Activated CD8-positive, alpha-beta T cell treated with anti-CD3 and anti-CD28 coated beads, Interleukin-2, amount 10 ng/mL, durations not matched to agents 7 days and 5 days (primary cell): ENCODE results near the gene DDC. TPM values are rescaled to one million over a fixed set of nuclear protein-coding genes. Genes with fewer than 3 reads are reported as not detected.

Source experiments
- ATAC-seq: fragments of 150-1000 bp; cut with Tn5 transposase; one replicate; pipeline ENCODE4 v1.10.0; 2021; ENCODE audit warnings: moderate library complexity
- CTCF ChIA-PET: fragments of 350-600 bp; sonication (Branson Sonifier 250); formaldehyde crosslinking; loops from one replicate; lab custom pipeline; 2021; ENCODE audit warnings: antibody characterized with exemption; lab: Charles Lee
- POLR2A ChIA-PET: fragments of 350-600 bp; sonication (Branson Sonifier 250); formaldehyde crosslinking; loops from one replicate; lab custom pipeline; 2021; ENCODE audit warnings: antibody characterized with exemption; lab: Charles Lee
- DNase-seq: peaks from one replicate; pipeline ENCODE4 v3.0.0-alpha.2; 2020
- H3K27ac Mint-ChIP-seq: one replicate; pipeline ENCODE4 v1.8.0; 2021; ENCODE audit warnings: mild to moderate bottlenecking, mixed read lengths
- H3K27me3 Mint-ChIP-seq: one replicate; pipeline ENCODE4 v1.8.0; 2021; ENCODE audit warnings: low read depth, mixed read lengths
- H3K36me3 Mint-ChIP-seq: one replicate; pipeline ENCODE4 v1.8.0; 2021; ENCODE audit warnings: low read depth, mixed read lengths
- H3K4me1 Mint-ChIP-seq: one replicate; pipeline ENCODE4 v1.8.0; 2021; ENCODE audit warnings: low read depth, mixed read lengths
- H3K4me3 Mint-ChIP-seq: one replicate; pipeline ENCODE4 v1.8.0; 2021; ENCODE audit warnings: mild to moderate bottlenecking, mixed read lengths
- H3K9me3 Mint-ChIP-seq: one replicate; pipeline ENCODE4 v1.8.0; 2022; ENCODE audit warnings: mixed read lengths; ENCODE audit not compliant: insufficient read depth
- total RNA-seq, 2 experiments: library from RNA; stranded (reverse); gene quantifications; one replicate each; pipeline ENCODE4 v1.2.3, GENCODE V29; 2021

DDC gene
- total RNA-seq, 2 experiments from 2014 or later = not detected

DNA sequence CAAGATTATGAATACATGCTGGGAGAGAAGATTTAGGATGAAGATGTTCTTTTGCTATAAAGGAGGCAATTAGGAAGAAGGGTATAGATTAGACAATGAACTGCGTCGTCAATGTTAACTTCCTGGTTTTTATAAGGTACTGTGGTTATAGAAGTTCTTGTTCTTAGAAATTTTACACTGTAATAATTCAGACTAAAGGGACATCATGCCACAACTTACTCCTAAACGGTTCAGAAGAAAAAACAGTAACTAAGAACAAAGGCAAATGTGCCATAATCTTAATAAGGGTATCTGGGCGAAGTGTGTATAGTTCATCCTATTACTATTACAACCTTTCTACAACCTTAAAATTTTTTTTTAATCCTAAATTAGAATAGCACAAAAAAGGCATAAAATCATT is 31.3 kb upstream of the DDC start:
- Mint-ChIP-seq H3K36me3 (no peaks in the 10 kb centered on the region), H3K9me3 (no peaks in the 10 kb centered on the region), H3K27me3 (no peaks in the 10 kb centered on the region), H3K27ac (no peak overlapping the region), H3K4me3 (no peak overlapping the region), H3K4me1 (peaks cover 24% of the 10 kb centered on the region)
- POLR2A ChIA-PET = no interaction called here
- CTCF ChIA-PET = interaction anchor here (1.1 to 3.1 kb wide), 3 partner anchors 12 to 37 kb away, joined by 3 to 15 read pairs (median 9); no protein-coding TSS in a partner anchor
- no peak for DNase-seq
- ATAC-seq = no peak

DNA sequence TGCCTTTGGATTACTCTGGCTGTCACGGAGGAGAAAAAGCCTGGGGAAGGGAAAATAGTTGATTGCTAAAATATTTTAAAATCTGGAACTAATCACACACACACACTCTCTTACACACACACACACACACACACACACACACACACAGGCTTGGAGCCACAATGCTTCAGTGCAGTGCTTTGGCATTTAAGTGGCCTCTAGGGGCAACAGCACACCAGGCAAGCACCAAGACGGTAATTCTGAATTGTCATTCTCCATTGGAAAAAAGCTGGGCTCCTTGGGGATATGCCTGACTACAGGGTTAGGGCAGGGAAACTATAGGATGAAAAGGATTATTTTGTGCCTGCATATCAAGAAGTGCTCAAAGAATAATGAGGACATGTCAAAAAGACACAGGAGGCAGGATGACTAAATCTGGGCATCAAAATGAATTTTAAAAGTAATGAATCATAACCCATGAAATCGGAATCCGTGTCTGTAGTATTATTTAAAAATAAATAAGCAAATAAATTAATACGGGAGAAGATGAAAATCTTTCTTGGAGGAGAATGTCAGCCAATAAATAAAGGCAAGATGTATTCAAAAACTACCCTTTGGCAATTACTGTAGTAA is 30.4 kb upstream of the DDC start:
- H3K9me3 Mint-ChIP-seq = no peaks in the 10 kb centered on the region
- H3K4me1 Mint-ChIP-seq = peaks cover 24% of the 10 kb centered on the region
- no peak overlapping the region for H3K4me3 Mint-ChIP-seq
- ATAC-seq (no peak), DNase-seq (no peak)
- no peak overlapping the region for H3K27ac Mint-ChIP-seq
- CTCF ChIA-PET = interaction anchor here (0.7 to 3.1 kb wide), 5 partner anchors 12 to 374 kb away, joined by 3 to 9 read pairs (median 3); no protein-coding TSS in a partner anchor
- no peaks in the 10 kb centered on the region for H3K27me3 Mint-ChIP-seq
- POLR2A ChIA-PET = no interaction called here
- no peaks in the 10 kb centered on the region for H3K36me3 Mint-ChIP-seq

DNA sequence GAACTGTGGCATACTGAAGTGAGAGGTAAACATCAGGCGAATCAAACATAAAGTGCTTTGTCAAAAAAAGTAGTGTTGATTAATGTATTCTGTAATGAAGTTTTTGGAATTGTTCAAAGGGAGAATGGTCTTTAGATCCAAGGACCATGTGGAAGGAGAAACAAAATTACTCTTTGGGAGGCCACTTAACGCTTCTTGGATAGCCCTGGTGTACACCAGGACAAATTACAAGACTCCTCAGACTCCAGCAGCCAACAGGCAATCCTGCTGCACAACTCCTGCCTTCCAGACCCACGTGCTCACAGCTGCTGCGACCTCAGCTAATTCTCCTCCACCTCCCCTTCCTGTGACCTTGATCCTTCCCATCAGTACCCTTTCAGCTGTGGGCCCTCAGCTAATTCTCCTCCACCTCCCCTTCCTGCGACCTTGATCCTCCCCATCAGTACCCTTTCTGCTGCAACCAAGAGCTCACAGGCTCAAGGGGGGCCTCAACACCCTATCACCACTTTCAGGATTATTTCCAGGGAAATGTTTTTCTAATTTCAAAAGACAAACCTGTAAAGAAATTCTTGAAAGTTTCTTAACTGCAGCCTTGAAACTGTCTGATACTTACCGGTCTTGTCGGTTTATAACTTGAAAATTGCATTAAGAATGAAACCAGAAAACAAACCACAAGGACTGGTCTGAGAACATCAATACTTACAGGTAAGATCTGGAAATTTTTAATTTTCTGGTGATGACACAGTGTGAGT is 29.7 kb upstream of the DDC start:
- H3K27me3 Mint-ChIP-seq = no peaks in the 10 kb centered on the region
- no peaks in the 10 kb centered on the region for H3K36me3 Mint-ChIP-seq
- H3K4me3 Mint-ChIP-seq = no peak overlapping the region
- CTCF ChIA-PET = interaction anchor here (0.7 to 3.1 kb wide), 8 partner anchors 13 to 374 kb away, joined by 3 to 9 read pairs (median 4); no protein-coding TSS in a partner anchor
- H3K4me1 Mint-ChIP-seq = peaks cover 24% of the 10 kb centered on the region
- peak overlapping the region; percentile 73 for H3K27ac Mint-ChIP-seq
- no peaks in the 10 kb centered on the region for H3K9me3 Mint-ChIP-seq
- POLR2A ChIA-PET = no interaction called here
- ATAC-seq = no peak
- DNase-seq = no peak

- peaks cover 24% of the 10 kb centered on the region for H3K4me1 Mint-ChIP-seq
Observed at GRCh38 chr7:50594136-50594535, 28.9 kb upstream of the DDC start.

GRCh38 chr7:50592940-50593339 is 27.7 kb upstream of the DDC start:
- Mint-ChIP-seq H3K27ac (no peak overlapping the region), H3K27me3 (no peaks in the 10 kb centered on the region), H3K9me3 (no peaks in the 10 kb centered on the region), H3K4me3 (no peak overlapping the region), H3K4me1 (peaks cover 24% of the 10 kb centered on the region), H3K36me3 (no peaks in the 10 kb centered on the region)
- POLR2A ChIA-PET = no interaction called here
- CTCF ChIA-PET = interaction anchor here (1.2 to 1.9 kb wide), 2 partner anchors 40 to 85 kb away, joined by 4 to 7 read pairs; no protein-coding TSS in a partner anchor
- ATAC-seq (no peak), DNase-seq (no peak)

More at GRCh38 chr7:50594136-50594535, 28.9 kb upstream of the DDC start:
- Mint-ChIP-seq H3K27ac (no peak overlapping the region), H3K36me3 (no peaks in the 10 kb centered on the region), H3K9me3 (no peaks in the 10 kb centered on the region), H3K27me3 (no peaks in the 10 kb centered on the region), H3K4me3 (no peak overlapping the region)
- CTCF ChIA-PET = interaction anchor here (1.0 to 1.9 kb wide), 6 partner anchors 15 to 126 kb away, joined by 3 to 7 read pairs (median 4); no protein-coding TSS in a partner anchor
- ATAC-seq = no peak
- DNase-seq = no peak
- POLR2A ChIA-PET = no interaction called here

- ATAC-seq (no peak), DNase-seq (no peak)
- Mint-ChIP-seq H3K4me1 (peaks cover 24% of the 10 kb centered on the region), H3K36me3 (no peaks in the 10 kb centered on the region), H3K27ac (no peak overlapping the region), H3K9me3 (no peaks in the 10 kb centered on the region), H3K4me3 (no peak overlapping the region), H3K27me3 (no peaks in the 10 kb centered on the region)
- ChIA-PET CTCF (no interaction called here), POLR2A (no interaction called here)
Observed at GRCh38 chr7:50591480-50592438, 26.6 kb upstream of the DDC start.

- Mint-ChIP-seq H3K4me1 (peaks cover 24% of the 10 kb centered on the region), H3K36me3 (no peaks in the 10 kb centered on the region), H3K4me3 (no peak overlapping the region), H3K27ac (no peak overlapping the region), H3K9me3 (no peaks in the 10 kb centered on the region), H3K27me3 (no peaks in the 10 kb centered on the region)
- ChIA-PET POLR2A (no interaction called here), CTCF (no interaction called here)
- DNase-seq (no peak), ATAC-seq (no peak)
Observed at GRCh38 chr7:50591098-50591479, 25.9 kb upstream of the DDC start.

DNA sequence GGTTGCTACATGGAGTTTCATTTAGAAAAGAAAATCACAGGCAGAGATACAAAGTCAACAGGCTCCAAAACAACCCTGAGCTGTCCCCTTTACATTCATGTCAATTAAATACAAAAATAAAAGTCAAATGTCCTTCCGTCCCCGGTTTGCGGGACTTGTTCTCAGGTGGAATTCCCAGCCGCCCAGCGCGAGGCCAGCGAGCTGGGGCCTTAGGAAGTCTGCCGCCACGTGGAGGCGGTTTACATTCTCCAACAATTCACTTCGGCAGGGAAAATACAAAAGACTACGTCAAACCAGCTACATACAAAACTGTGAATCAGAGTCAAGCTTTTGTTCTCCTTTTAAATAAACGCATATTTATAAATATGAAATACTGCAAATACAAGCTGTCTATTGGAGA is 25.3 kb upstream of the DDC start:
- Mint-ChIP-seq H3K27me3 (no peaks in the 10 kb centered on the region), H3K4me1 (peaks cover 22% of the 10 kb centered on the region), H3K27ac (no peak overlapping the region), H3K9me3 (no peaks in the 10 kb centered on the region), H3K4me3 (no peak overlapping the region), H3K36me3 (no peaks in the 10 kb centered on the region)
- ChIA-PET POLR2A (no interaction called here), CTCF (interaction anchor here (2.3 kb wide), 1 partner anchor 43 kb away, joined by 9 read pairs; no protein-coding TSS in a partner anchor)
- ATAC-seq (no peak), DNase-seq (no peak)

DNA sequence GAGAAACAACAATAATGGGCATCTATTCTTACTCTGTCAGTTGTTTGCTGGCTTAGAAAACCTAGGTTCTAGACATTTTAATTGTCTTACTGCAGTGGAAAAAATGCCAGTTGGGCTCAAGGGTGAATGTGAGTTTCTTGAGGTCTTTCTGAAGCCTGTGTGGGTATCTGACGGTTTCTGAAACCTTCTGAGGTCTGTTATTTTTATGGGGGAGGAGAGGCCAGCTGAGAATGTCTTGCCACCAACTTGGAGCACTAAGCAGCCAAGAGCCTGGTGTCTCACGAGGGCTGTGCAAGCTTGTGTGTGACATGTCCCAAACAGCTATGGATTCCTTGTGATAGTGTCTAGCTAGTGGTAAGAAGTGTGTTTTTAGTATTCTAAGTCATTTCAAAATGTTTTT is 24.2 kb upstream of the DDC start:
- no peaks in the 10 kb centered on the region for H3K27me3 Mint-ChIP-seq
- H3K4me3 Mint-ChIP-seq = no peak overlapping the region
- peaks cover 10% of the 10 kb centered on the region for H3K4me1 Mint-ChIP-seq
- H3K9me3 Mint-ChIP-seq = no peaks in the 10 kb centered on the region
- ChIA-PET POLR2A (interaction anchor here (0.7 kb wide), 1 partner anchor 414 kb away, joined by 3 read pairs; no protein-coding TSS in a partner anchor), CTCF (interaction anchor here (1.0 to 2.7 kb wide), 3 partner anchors 9 to 122 kb away, joined by 4 to 9 read pairs (median 9); no protein-coding TSS in a partner anchor)
- no peak overlapping the region for H3K27ac Mint-ChIP-seq
- H3K36me3 Mint-ChIP-seq = no peaks in the 10 kb centered on the region
- no peak for ATAC-seq
- DNase-seq = no peak

- H3K9me3 Mint-ChIP-seq = no peaks in the 10 kb centered on the region
- no peak for ATAC-seq
- no peaks in the 10 kb centered on the region for H3K27me3 Mint-ChIP-seq
- ChIA-PET POLR2A (interaction anchor here (0.7 kb wide), 1 partner anchor 414 kb away, joined by 3 read pairs; no protein-coding TSS in a partner anchor), CTCF (interaction anchor here (0.7 to 2.7 kb wide), 5 partner anchors 9 to 121 kb away, joined by 3 to 9 read pairs (median 5); no protein-coding TSS in a partner anchor)
- no peaks in the 10 kb centered on the region for H3K36me3 Mint-ChIP-seq
- no peak for DNase-seq
- H3K4me1 Mint-ChIP-seq = peaks cover 6% of the 10 kb centered on the region
- H3K4me3 Mint-ChIP-seq = no peak overlapping the region
- H3K27ac Mint-ChIP-seq = no peak overlapping the region
Observed at GRCh38 chr7:50588937-50589336, 23.7 kb upstream of the DDC start.

DNA sequence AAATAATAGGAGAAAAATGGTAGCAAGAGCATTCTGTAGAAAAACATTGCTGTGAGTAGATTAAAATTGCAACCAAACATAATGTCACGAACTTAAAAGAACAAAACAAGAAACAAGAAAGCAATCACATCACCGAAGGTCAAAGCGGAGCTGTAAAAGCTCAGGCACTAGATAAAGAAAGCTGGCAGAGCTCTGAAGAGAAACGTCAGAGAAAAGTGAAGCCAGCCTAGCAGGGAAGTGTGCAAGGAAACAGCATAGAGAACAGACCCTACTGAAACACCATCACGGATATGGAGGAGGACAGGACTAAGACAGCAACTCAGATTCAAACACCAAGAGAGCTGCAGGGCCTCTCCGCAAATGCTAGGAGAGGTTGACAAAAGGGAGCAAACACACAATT is 22.5 kb upstream of the DDC start:
- H3K36me3 Mint-ChIP-seq = no peaks in the 10 kb centered on the region
- DNase-seq = no peak
- H3K27me3 Mint-ChIP-seq = no peaks in the 10 kb centered on the region
- H3K9me3 Mint-ChIP-seq = no peaks in the 10 kb centered on the region
- ATAC-seq = no peak
- H3K4me1 Mint-ChIP-seq = no peaks in the 10 kb centered on the region
- POLR2A ChIA-PET = no interaction called here
- CTCF ChIA-PET = interaction anchor here (1.7 to 2.7 kb wide), 3 partner anchors 10 to 24 kb away, joined by 5 to 9 read pairs (median 5); no protein-coding TSS in a partner anchor
- H3K4me3 Mint-ChIP-seq = no peak overlapping the region
- no peak overlapping the region for H3K27ac Mint-ChIP-seq
